Cardiac muscle cell (in vitro differentiated cells and primary cell): Measurements from ENCODE around the gene TSEN2. TPM values are rescaled to one million over a fixed set of nuclear protein-coding genes. Genes with fewer than 3 reads are reported as not detected.
A peak's percentile ranks its signal among the peaks of the same experiment; 100 is the strongest.

Source experiments
- DNase-seq, 2 donors: peaks; one replicate each; pipeline versions ENCODE4 v3.0.0 to v3.0.0-alpha.2; 2010 to 2017; ENCODE audit warnings: low read depth in 1 of 2, low spot score in 1 of 2
- H3K27ac ChIP-seq: fragments of 200-600 bp; sonication (generic); 2 replicates; pipeline ENCODE4 v1.5.1; 2016
- H3K27me3 ChIP-seq: fragments of 200-600 bp; sonication (generic); 2 replicates; pipeline ENCODE4 v1.6.0; 2016; ENCODE audit warnings: control low read depth
- H3K36me3 ChIP-seq: fragments of 200-600 bp; sonication (generic); 2 replicates; pipeline ENCODE4 v1.5.1; 2016; ENCODE audit warnings: control low read depth
- H3K4me1 ChIP-seq: fragments of 200-600 bp; sonication (generic); 2 replicates; pipeline ENCODE4 v1.8.1; 2017; ENCODE audit warnings: low read depth, mild to moderate bottlenecking, mixed run types
- H3K4me3 ChIP-seq: fragments of 200-600 bp; sonication (generic); 2 replicates; pipeline ENCODE4 v1.5.1; 2016; ENCODE audit warnings: mild to moderate bottlenecking
- H3K9me3 ChIP-seq: fragments of 200-600 bp; sonication (generic); 2 replicates; pipeline ENCODE4 v1.5.1; 2017; ENCODE audit warnings: low read depth, mild to moderate bottlenecking, control low read depth
- CTCF ChIP-seq: IDR thresholded peaks from 2 replicates; pipeline ENCODE4 v1.5.1; 2012; ENCODE audit warnings: low read depth, mild to moderate bottlenecking, low read length
- polyA plus RNA-seq: library from polyadenylated mRNA; unstranded; fragments of >200 nt; fragmentation: Nextera tagmentation; extraction: Ambion mirVana; gene quantifications from 2 replicates; pipeline ENCODE4 v1.2.1, GENCODE V29; 2016
- total RNA-seq: library from RNA; depleted of rRNA; stranded (reverse); fragments of >200 nt; gene quantifications from 2 replicates; pipeline ENCODE4 v1.2.3, GENCODE V29; 2016

The TSEN2 gene
- total and polyA plus RNA-seq, 2 experiments from 2014 or later: 24.4 to 25.7 TPM

GRCh38 chr3:12489368-12489767 is 5.1 kb downstream of the TSEN2 start:
- DNase-seq: no peak
- TF ChIP-seq CTCF: no peak
- Histone ChIP-seq H3K4me1 (peaks cover 5% of the 10 kb centered on the region), H3K27me3 (no peaks in the 10 kb centered on the region), H3K4me3 (no peak overlapping the region), H3K27ac (peak overlapping the region; percentile 0), H3K36me3 (peaks cover 11% of the 10 kb centered on the region), H3K9me3 (no peaks in the 10 kb centered on the region)

GRCh38 chr3:12489832-12490231 is 5.6 kb downstream of the TSEN2 start:
- Histone ChIP-seq H3K4me3 (no peak overlapping the region), H3K4me1 (peaks cover 5% of the 10 kb centered on the region), H3K27me3 (no peaks in the 10 kb centered on the region), H3K36me3 (peaks cover 11% of the 10 kb centered on the region), H3K9me3 (no peaks in the 10 kb centered on the region), H3K27ac (peak overlapping the region; percentile 0)
- TF ChIP-seq CTCF: no peak
- peak in 1 of 2 donors; percentile 69 for DNase-seq

GRCh38 chr3:12490547-12490946 is 6.3 kb downstream of the TSEN2 start:
- Histone ChIP-seq H3K36me3 (peaks cover 11% of the 10 kb centered on the region), H3K4me1 (no peaks in the 10 kb centered on the region), H3K4me3 (no peak overlapping the region), H3K27me3 (no peaks in the 10 kb centered on the region), H3K9me3 (no peaks in the 10 kb centered on the region), H3K27ac (no peak overlapping the region)
- DNase-seq: peak in 1 of 2 donors; percentile 55
- TF ChIP-seq CTCF: no peak

- Histone ChIP-seq H3K9me3 (no peaks in the 10 kb centered on the region), H3K4me3 (no peak overlapping the region), H3K27ac (no peak overlapping the region), H3K4me1 (no peaks in the 10 kb centered on the region), H3K27me3 (no peaks in the 10 kb centered on the region), H3K36me3 (peaks cover 30% of the 10 kb centered on the region)
- no peak for TF ChIP-seq CTCF
- DNase-seq: no peak
Observed at GRCh38 chr3:12495749-12496452, 11.6 kb downstream of the TSEN2 start.

GRCh38 chr3:12496453-12496761 is 12.1 kb downstream of the TSEN2 start:
- H3K27me3 ChIP-seq: no peaks in the 10 kb centered on the region
- TF ChIP-seq CTCF: no peak
- H3K9me3 ChIP-seq: no peaks in the 10 kb centered on the region
- H3K4me3 ChIP-seq: no peak overlapping the region
- H3K36me3 ChIP-seq: peaks cover 30% of the 10 kb centered on the region
- H3K4me1 ChIP-seq: peaks cover under 1% of the 10 kb centered on the region
- no peak for DNase-seq
- H3K27ac ChIP-seq: no peak overlapping the region
